Measurements from ENCODE around the gene ZNF280D.

ZNF280D gene

GRCh38 chr15:56602253-56602652, 131.1 kb downstream of the ZNF280D start:
- H3K4me3 ChIP-seq (ENCODE audit: low read length): no peak overlapping the region
- TF ChIP-seq ZNF274 (IDR thresholded peaks at IDR 0.05; ENCODE audit: low read depth, low read length): no peak

- TF ChIP-seq ZNF274 (IDR thresholded peaks at IDR 0.05; ENCODE audit: low read depth, low read length): no peak
- H3K4me3 ChIP-seq (ENCODE audit: low read length): no peak overlapping the region
Observed at GRCh38 chr15:56600380-56600779, 132.9 kb downstream of the ZNF280D start.

DNA sequence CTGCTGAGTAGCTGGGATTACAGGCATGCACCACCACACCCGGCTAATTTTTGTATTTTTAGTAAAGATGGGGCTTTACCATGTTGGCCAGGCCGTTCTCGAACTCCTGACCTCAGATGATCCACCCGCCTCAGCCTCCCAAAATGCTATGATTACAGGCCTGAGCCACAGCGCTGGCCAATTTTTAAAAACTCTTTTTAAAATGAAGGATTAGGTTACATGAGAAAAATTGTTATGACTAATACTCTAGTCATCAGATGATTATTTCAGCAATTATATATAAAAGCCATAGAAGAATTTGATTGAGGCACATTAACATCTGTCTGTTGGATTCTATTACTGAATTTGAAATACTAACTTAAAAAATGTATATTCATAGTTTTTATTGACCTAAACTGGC, 134.3 kb downstream of the ZNF280D start:
- H3K4me3 ChIP-seq (ENCODE audit: low read length): no peak overlapping the region
- no peak for TF ChIP-seq ZNF274 (IDR thresholded peaks at IDR 0.05; ENCODE audit: low read depth, low read length)

DNA sequence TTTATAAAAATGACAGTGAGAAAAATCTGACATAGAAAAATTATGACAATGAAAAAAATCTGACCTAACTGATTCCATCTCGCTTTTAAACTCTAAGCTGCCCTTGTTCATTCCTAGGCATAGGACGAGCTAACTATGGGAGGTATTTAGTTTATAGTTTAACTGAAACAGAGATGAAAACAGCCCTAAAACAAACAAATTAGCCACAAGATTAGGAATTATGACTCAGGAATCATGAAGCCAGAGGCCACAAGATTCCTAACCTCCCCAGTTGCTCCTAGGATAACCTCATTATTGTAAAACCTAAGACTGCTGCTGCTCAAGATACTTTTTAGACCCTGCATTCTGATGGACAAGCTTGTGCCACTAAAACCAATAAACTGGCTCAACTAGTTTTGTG, 145.6 kb downstream of the ZNF280D start:
- no peak for TF ChIP-seq ZNF274 (IDR thresholded peaks at IDR 0.05; ENCODE audit: low read depth, low read length)
- H3K4me3 ChIP-seq (ENCODE audit: low read length): no peak overlapping the region

- TF ChIP-seq ZNF274 (IDR thresholded peaks at IDR 0.05; ENCODE audit: low read depth, low read length): no peak
Observed at GRCh38 chr15:56586206-56586605, 147.1 kb downstream of the ZNF280D start.

DNA sequence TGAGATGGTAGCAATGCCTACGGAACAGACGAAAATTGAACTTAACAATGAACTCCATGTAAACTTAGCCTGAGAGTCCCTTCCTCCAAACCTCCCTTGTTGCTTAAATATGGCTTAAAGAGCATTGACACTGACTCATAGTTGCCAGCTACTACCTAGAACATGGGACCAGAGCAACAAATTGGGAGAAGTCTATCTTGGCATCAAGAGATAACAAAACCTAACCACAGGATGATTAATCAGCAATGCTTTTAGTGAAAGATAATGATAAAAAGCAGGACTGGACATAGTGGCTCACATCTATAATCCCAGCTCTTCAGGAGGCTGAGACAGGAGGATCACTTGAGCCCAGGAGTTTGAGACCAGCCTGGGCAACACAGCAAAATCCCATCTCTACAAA, 150.5 kb downstream of the ZNF280D start:
- no peak overlapping the region for H3K4me3 ChIP-seq (ENCODE audit: low read length)
- no peak for TF ChIP-seq ZNF274 (IDR thresholded peaks at IDR 0.05; ENCODE audit: low read depth, low read length)

More at GRCh38 chr15:56586206-56586605, 147.1 kb downstream of the ZNF280D start:
- H3K4me3 ChIP-seq (ENCODE audit: low read length): no peak overlapping the region
